CD1c-positive myeloid dendritic cell (primary cell): ENCODE data around the gene REPIN1.

Source experiments
- DNase-seq: peaks from one replicate; pipeline ENCODE4 v3.0.0-alpha.2; 2016; ENCODE audit errors: extremely low spot score

Gene REPIN1

GRCh38 chr7:150396426-150396825 lies 27.8 kb downstream of the REPIN1 start:
- no peak for DNase-seq

GRCh38 chr7:150396851-150397260 lies 28.2 kb downstream of the REPIN1 start:
- DNase-seq = no peak

GRCh38 chr7:150397346-150398107 lies 28.9 kb downstream of the REPIN1 start:
- DNase-seq = no peak

- DNase-seq = no peak
Observed at GRCh38 chr7:150398108-150398964, 29.7 kb downstream of the REPIN1 start.

- DNase-seq = no peak
Observed at GRCh38 chr7:150398965-150399320, 30.3 kb downstream of the REPIN1 start.

- no peak for DNase-seq
Observed at GRCh38 chr7:150399421-150400007, 30.9 kb downstream of the REPIN1 start.

GRCh38 chr7:150400008-150400787 lies 31.6 kb downstream of the REPIN1 start:
- no peak for DNase-seq

GRCh38 chr7:150400788-150401423 lies 32.3 kb downstream of the REPIN1 start:
- no peak for DNase-seq

- peak; percentile 18 for DNase-seq
Observed at GRCh38 chr7:150401424-150401790, 32.8 kb downstream of the REPIN1 start.

- DNase-seq = no peak
Observed at GRCh38 chr7:150401861-150402631, 33.4 kb downstream of the REPIN1 start.

- no peak for DNase-seq
Observed at GRCh38 chr7:150402671-150403321, 34.2 kb downstream of the REPIN1 start.

- no peak for DNase-seq
Observed at GRCh38 chr7:150403376-150404171, 35.0 kb downstream of the REPIN1 start.

- no peak for DNase-seq
Observed at GRCh38 chr7:150404172-150404804, 35.7 kb downstream of the REPIN1 start.

- peak; percentile 87 for DNase-seq
Observed at GRCh38 chr7:150404805-150405583, 36.4 kb downstream of the REPIN1 start.

GRCh38 chr7:150405584-150406311 lies 37.1 kb downstream of the REPIN1 start:
- peak; percentile 14 for DNase-seq

- DNase-seq = no peak
Observed at GRCh38 chr7:150406312-150406566, 37.6 kb downstream of the REPIN1 start.

GRCh38 chr7:150406567-150407421 lies 38.2 kb downstream of the REPIN1 start:
- peak; percentile 12 for DNase-seq
